PC-3 (cell line): ENCODE measurements around the gene MAPK8.

ENCODE experiments used
- CTCF ChIP-seq: fragments of 300-600 bp; sonication (generic); conservative IDR thresholded peaks from 2 replicates; pipeline ENCODE4 v1.5.1; 2017; ENCODE audit warnings: antibody characterized with exemption, low read depth, mild to moderate bottlenecking, low read length
- EZH2 ChIP-seq: fragments of 300-600 bp; sonication (generic); IDR thresholded peaks from one replicate; pipeline ENCODE4 v1.6.1; 2017; ENCODE audit warnings: antibody characterized with exemption, mild to moderate bottlenecking, low read length; ENCODE audit not compliant: unreplicated experiment

GRCh38 chr10:48389846-48390557, 83.5 kb downstream of the MAPK8 start:
- TF ChIP-seq CTCF (no peak), EZH2 (no peak)
